ENCODE measurements around the gene PABPN1.
"Not testable (repeated sequence)": the region's sequence is repeated elsewhere in the genome, so short reads cannot be mapped to it uniquely, and the experiment has no call there.

The PABPN1 gene

GRCh38 chr14:23322568-23323517 lies 1.6 kb downstream of the PABPN1 start:
- Histone ChIP-seq H3K27me3 (replicated peaks; ENCODE audit: control insufficient read depth, insufficient read depth, low read length) (no peaks in the 10 kb centered on the region), H3K36me3 (ENCODE audit: control insufficient read depth, insufficient read depth, low read length, severe bottlenecking) (peaks cover 44% of the 10 kb centered on the region), H3K4me1 (ENCODE audit: control insufficient read depth, insufficient read depth, low read length) (peaks cover 26% of the 10 kb centered on the region), H3K9ac (ENCODE audit: low read length) (peak overlapping the region; percentile 98), H3K4me3 (ENCODE audit: low read length) (peak overlapping the region; percentile 99), H3K9me3 (ENCODE audit: control insufficient read depth, low read length) (no peaks in the 10 kb centered on the region)
- no peak for DNase-seq (ENCODE audit: low read depth)

GRCh38 chr14:23323838-23324454 lies 2.7 kb downstream of the PABPN1 start:
- Histone ChIP-seq H3K36me3 (ENCODE audit: control insufficient read depth, insufficient read depth, low read length, severe bottlenecking) (peaks cover 44% of the 10 kb centered on the region), H3K9me3 (ENCODE audit: control insufficient read depth, low read length) (no peaks in the 10 kb centered on the region), H3K4me3 (ENCODE audit: low read length) (peak overlapping the region; percentile 99), H3K27me3 (replicated peaks; ENCODE audit: control insufficient read depth, insufficient read depth, low read length) (no peaks in the 10 kb centered on the region), H3K4me1 (ENCODE audit: control insufficient read depth, insufficient read depth, low read length) (peaks cover 26% of the 10 kb centered on the region), H3K9ac (ENCODE audit: low read length) (peak overlapping the region; percentile 98)
- DNase-seq (ENCODE audit: low read depth): no peak

GRCh38 chr14:23324455-23324846 lies 3.2 kb downstream of the PABPN1 start:
- peaks cover 26% of the 10 kb centered on the region for H3K4me1 ChIP-seq (ENCODE audit: control insufficient read depth, insufficient read depth, low read length)
- no peaks in the 10 kb centered on the region for H3K27me3 ChIP-seq (replicated peaks; ENCODE audit: control insufficient read depth, insufficient read depth, low read length)
- H3K36me3 ChIP-seq (ENCODE audit: control insufficient read depth, insufficient read depth, low read length, severe bottlenecking): peaks cover 40% of the 10 kb centered on the region
- peak overlapping the region; percentile 11 for H3K9ac ChIP-seq (ENCODE audit: low read length)
- DNase-seq (ENCODE audit: low read depth): no peak
- no peak overlapping the region for H3K4me3 ChIP-seq (ENCODE audit: low read length)
- no peaks in the 10 kb centered on the region for H3K9me3 ChIP-seq (ENCODE audit: control insufficient read depth, low read length)

GRCh38 chr14:23324993-23325392 lies 3.7 kb downstream of the PABPN1 start:
- H3K9ac ChIP-seq (ENCODE audit: low read length): peak overlapping the region; percentile 11
- H3K9me3 ChIP-seq (ENCODE audit: control insufficient read depth, low read length): no peaks in the 10 kb centered on the region
- peaks cover 35% of the 10 kb centered on the region for H3K36me3 ChIP-seq (ENCODE audit: control insufficient read depth, insufficient read depth, low read length, severe bottlenecking)
- DNase-seq (ENCODE audit: low read depth): no peak
- H3K4me1 ChIP-seq (ENCODE audit: control insufficient read depth, insufficient read depth, low read length): peaks cover 25% of the 10 kb centered on the region
- no peak overlapping the region for H3K4me3 ChIP-seq (ENCODE audit: low read length)
- H3K27me3 ChIP-seq (replicated peaks; ENCODE audit: control insufficient read depth, insufficient read depth, low read length): no peaks in the 10 kb centered on the region

GRCh38 chr14:23325746-23326145 lies 4.5 kb downstream of the PABPN1 start:
- not testable (repeated sequence) for H3K9ac ChIP-seq (ENCODE audit: low read length); H3K27me3 ChIP-seq (replicated peaks; ENCODE audit: control insufficient read depth, insufficient read depth, low read length); H3K4me3 ChIP-seq (ENCODE audit: low read length); H3K9me3 ChIP-seq (ENCODE audit: control insufficient read depth, low read length); DNase-seq (ENCODE audit: low read depth)
- Histone ChIP-seq H3K36me3 (ENCODE audit: control insufficient read depth, insufficient read depth, low read length, severe bottlenecking) (peaks cover 34% of the 10 kb centered on the region), H3K4me1 (ENCODE audit: control insufficient read depth, insufficient read depth, low read length) (peaks cover 17% of the 10 kb centered on the region)

- H3K4me3 ChIP-seq (ENCODE audit: low read length): no peak overlapping the region
- peaks cover 34% of the 10 kb centered on the region for H3K36me3 ChIP-seq (ENCODE audit: control insufficient read depth, insufficient read depth, low read length, severe bottlenecking)
- no peak for DNase-seq (ENCODE audit: low read depth)
- peaks cover 4% of the 10 kb centered on the region for H3K27me3 ChIP-seq (replicated peaks; ENCODE audit: control insufficient read depth, insufficient read depth, low read length)
- H3K9ac ChIP-seq (ENCODE audit: low read length): no peak overlapping the region
- peaks cover 17% of the 10 kb centered on the region for H3K4me1 ChIP-seq (ENCODE audit: control insufficient read depth, insufficient read depth, low read length)
- H3K9me3 ChIP-seq (ENCODE audit: control insufficient read depth, low read length): no peaks in the 10 kb centered on the region
Measured at GRCh38 chr14:23326491-23327332, 5.5 kb downstream of the PABPN1 start.

GRCh38 chr14:23327947-23328744 lies 6.9 kb downstream of the PABPN1 start:
- Histone ChIP-seq H3K4me1 (ENCODE audit: control insufficient read depth, insufficient read depth, low read length) (peaks cover 12% of the 10 kb centered on the region), H3K27me3 (replicated peaks; ENCODE audit: control insufficient read depth, insufficient read depth, low read length) (peaks cover 6% of the 10 kb centered on the region), H3K4me3 (ENCODE audit: low read length) (no peak overlapping the region), H3K36me3 (ENCODE audit: control insufficient read depth, insufficient read depth, low read length, severe bottlenecking) (peaks cover 32% of the 10 kb centered on the region), H3K9me3 (ENCODE audit: control insufficient read depth, low read length) (no peaks in the 10 kb centered on the region), H3K9ac (ENCODE audit: low read length) (no peak overlapping the region)
- DNase-seq (ENCODE audit: low read depth): peak; percentile 92

- DNase-seq (ENCODE audit: low read depth): no peak
- H3K36me3 ChIP-seq (ENCODE audit: control insufficient read depth, insufficient read depth, low read length, severe bottlenecking): no peaks in the 10 kb centered on the region
- H3K9me3 ChIP-seq (ENCODE audit: control insufficient read depth, low read length): peaks cover 17% of the 10 kb centered on the region
- H3K9ac ChIP-seq (ENCODE audit: low read length): no peak overlapping the region
- H3K4me3 ChIP-seq (ENCODE audit: low read length): no peak overlapping the region
- H3K4me1 ChIP-seq (ENCODE audit: control insufficient read depth, insufficient read depth, low read length): no peaks in the 10 kb centered on the region
- peaks cover 6% of the 10 kb centered on the region for H3K27me3 ChIP-seq (replicated peaks; ENCODE audit: control insufficient read depth, insufficient read depth, low read length)
Measured at GRCh38 chr14:23335623-23336022, 14.4 kb downstream of the PABPN1 start.

- no peaks in the 10 kb centered on the region for H3K4me1 ChIP-seq (ENCODE audit: control insufficient read depth, insufficient read depth, low read length)
- DNase-seq (ENCODE audit: low read depth): no peak
- peaks cover 4% of the 10 kb centered on the region for H3K27me3 ChIP-seq (replicated peaks; ENCODE audit: control insufficient read depth, insufficient read depth, low read length)
- no peak overlapping the region for H3K4me3 ChIP-seq (ENCODE audit: low read length)
- no peaks in the 10 kb centered on the region for H3K36me3 ChIP-seq (ENCODE audit: control insufficient read depth, insufficient read depth, low read length, severe bottlenecking)
- peaks cover 17% of the 10 kb centered on the region for H3K9me3 ChIP-seq (ENCODE audit: control insufficient read depth, low read length)
- H3K9ac ChIP-seq (ENCODE audit: low read length): no peak overlapping the region
Measured at GRCh38 chr14:23339506-23340268, 18.4 kb downstream of the PABPN1 start.

GRCh38 chr14:23344481-23344880 lies 23.2 kb downstream of the PABPN1 start:
- no peak for DNase-seq (ENCODE audit: low read depth)
- Histone ChIP-seq H3K9ac (ENCODE audit: low read length) (no peak overlapping the region), H3K36me3 (ENCODE audit: control insufficient read depth, insufficient read depth, low read length, severe bottlenecking) (no peaks in the 10 kb centered on the region), H3K9me3 (ENCODE audit: control insufficient read depth, low read length) (peaks cover 8% of the 10 kb centered on the region), H3K4me3 (ENCODE audit: low read length) (no peak overlapping the region), H3K27me3 (replicated peaks; ENCODE audit: control insufficient read depth, insufficient read depth, low read length) (peaks cover 9% of the 10 kb centered on the region), H3K4me1 (ENCODE audit: control insufficient read depth, insufficient read depth, low read length) (no peaks in the 10 kb centered on the region)

Data from adipocyte (in vitro differentiated cells).